Large intestine (tissue), 3 donors: ENCODE results near the gene AGER. TPM values are rescaled to one million over a fixed set of nuclear protein-coding genes. Genes with fewer than 3 reads are reported as not detected.

Experiments used
- DNase-seq, 2 donors: peaks; one replicate each; pipeline versions ENCODE4 v3.0.0 to v3.0.0-alpha.2; 2013
- H3K27ac ChIP-seq: one replicate; pipeline ENCODE4 v1.5.1; 2013; ENCODE audit warnings: low read length
- H3K27me3 ChIP-seq: 2 replicates; pipeline ENCODE4 v1.6.1; 2013; ENCODE audit warnings: low read length; ENCODE audit not compliant: control insufficient read depth, insufficient read depth
- H3K36me3 ChIP-seq: 2 replicates; pipeline ENCODE4 v1.6.1; 2013; ENCODE audit warnings: low read length; ENCODE audit not compliant: control insufficient read depth, insufficient read depth
- H3K4me1 ChIP-seq: one replicate; pipeline ENCODE4 v1.6.1; 2013; ENCODE audit warnings: low read length; ENCODE audit not compliant: control insufficient read depth, insufficient read depth
- H3K4me3 ChIP-seq: one replicate; pipeline ENCODE4 v1.5.1; 2013; ENCODE audit warnings: low read length
- H3K9me3 ChIP-seq: one replicate; pipeline ENCODE4 v1.6.1; 2013; ENCODE audit warnings: mild to moderate bottlenecking, low read depth, low read length, moderate library complexity; ENCODE audit not compliant: control insufficient read depth
- WGBS: methylation state at CpG from one replicate; pipeline ENCODE4 v1.1.5; 2013; ENCODE audit warnings: low lambda C conversion rate; ENCODE audit not compliant: insufficient coverage; 5-methylcytosine and 5-hydroxymethylcytosine counted together
- polyA plus RNA-seq: library from polyadenylated mRNA; unstranded; fragments of 120-200 nt; gene quantifications from one replicate; pipeline ENCODE4 v1.2.1, GENCODE V29; 2013

The AGER gene
- polyA plus RNA-seq, 1 donor: 14.9 TPM

- WGBS: no CpG with 5 or more reads among the region's 14 CpGs
- Histone ChIP-seq H3K4me1 (peaks cover 22% of the 10 kb centered on the region), H3K27me3 (no peaks in the 10 kb centered on the region), H3K27ac (no peak overlapping the region), H3K36me3 (peaks cover 4% of the 10 kb centered on the region), H3K4me3 (no peak overlapping the region), H3K9me3 (no peaks in the 10 kb centered on the region)
- no peak for DNase-seq
Observed at GRCh38 chr6:32131439-32131948, 52.6 kb downstream of the AGER start.

Other genes with a start within 250 kb of the AGER start
- 37.1 TPM for gene CFB, start 238.2 kb downstream of the AGER start, polyA plus RNA-seq
- 77.7 TPM for gene NELFE, start 225.3 kb downstream of the AGER start, polyA plus RNA-seq
- gene SKIC2, start 225.1 kb downstream of the AGER start, polyA plus RNA-seq: 52.6 TPM
- gene DXO, start 212.1 kb downstream of the AGER start, polyA plus RNA-seq: 20.0 TPM
- gene C4A, start 202.2 kb downstream of the AGER start, polyA plus RNA-seq: 92.9 TPM
- gene C4B, start 169.5 kb downstream of the AGER start, polyA plus RNA-seq: 91.2 TPM
- 1.5 TPM for gene CYP21A2, start 145.8 kb downstream of the AGER start, polyA plus RNA-seq
- gene TNXB, start 74.9 kb downstream of the AGER start, polyA plus RNA-seq: 17.5 TPM
- 84.4 TPM for gene ATF6B, start 56.0 kb downstream of the AGER start, polyA plus RNA-seq
- 5.1 TPM for gene FKBPL, start 54.0 kb downstream of the AGER start, polyA plus RNA-seq
- 5.3 TPM for gene PRRT1, start 32.3 kb downstream of the AGER start, polyA plus RNA-seq
- 31.0 TPM for gene PPT2, start 30.1 kb downstream of the AGER start, polyA plus RNA-seq
- 29.1 TPM for gene EGFL8, start 19.7 kb downstream of the AGER start, polyA plus RNA-seq
- 109 TPM for gene AGPAT1, start 8.2 kb downstream of the AGER start, polyA plus RNA-seq
- gene RNF5, start 5.8 kb downstream of the AGER start, polyA plus RNA-seq: 85.7 TPM
- 125 TPM for gene PBX2, start 5.9 kb upstream of the AGER start, polyA plus RNA-seq
- gene GPSM3, start 8.4 kb upstream of the AGER start, polyA plus RNA-seq: 14.3 TPM
- gene NOTCH4, start 39.8 kb upstream of the AGER start, polyA plus RNA-seq: 8.1 TPM
- gene TSBP1, start 187.7 kb upstream of the AGER start, polyA plus RNA-seq: not detected
- gene BTNL2, start 222.9 kb upstream of the AGER start, polyA plus RNA-seq: 0.18 TPM